Measurements from ENCODE around the gene FAM83G. TPM values are rescaled to one million over a fixed set of nuclear protein-coding genes. Genes with fewer than 3 reads are reported as not detected.
"Not testable (repeated sequence)": the region's sequence is repeated elsewhere in the genome, so short reads cannot be mapped to it uniquely, and the experiment has no call there.

The FAM83G gene, protein sequence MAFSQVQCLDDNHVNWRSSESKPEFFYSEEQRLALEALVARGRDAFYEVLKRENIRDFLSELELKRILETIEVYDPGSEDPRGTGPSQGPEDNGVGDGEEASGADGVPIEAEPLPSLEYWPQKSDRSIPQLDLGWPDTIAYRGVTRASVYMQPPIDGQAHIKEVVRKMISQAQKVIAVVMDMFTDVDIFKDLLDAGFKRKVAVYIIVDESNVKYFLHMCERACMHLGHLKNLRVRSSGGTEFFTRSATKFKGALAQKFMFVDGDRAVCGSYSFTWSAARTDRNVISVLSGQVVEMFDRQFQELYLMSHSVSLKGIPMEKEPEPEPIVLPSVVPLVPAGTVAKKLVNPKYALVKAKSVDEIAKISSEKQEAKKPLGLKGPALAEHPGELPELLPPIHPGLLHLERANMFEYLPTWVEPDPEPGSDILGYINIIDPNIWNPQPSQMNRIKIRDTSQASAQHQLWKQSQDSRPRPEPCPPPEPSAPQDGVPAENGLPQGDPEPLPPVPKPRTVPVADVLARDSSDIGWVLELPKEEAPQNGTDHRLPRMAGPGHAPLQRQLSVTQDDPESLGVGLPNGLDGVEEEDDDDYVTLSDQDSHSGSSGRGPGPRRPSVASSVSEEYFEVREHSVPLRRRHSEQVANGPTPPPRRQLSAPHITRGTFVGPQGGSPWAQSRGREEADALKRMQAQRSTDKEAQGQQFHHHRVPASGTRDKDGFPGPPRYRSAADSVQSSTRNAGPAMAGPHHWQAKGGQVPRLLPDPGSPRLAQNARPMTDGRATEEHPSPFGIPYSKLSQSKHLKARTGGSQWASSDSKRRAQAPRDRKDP
- 28.4 and 35.5 TPM in 2 replicates for total RNA-seq

DNA sequence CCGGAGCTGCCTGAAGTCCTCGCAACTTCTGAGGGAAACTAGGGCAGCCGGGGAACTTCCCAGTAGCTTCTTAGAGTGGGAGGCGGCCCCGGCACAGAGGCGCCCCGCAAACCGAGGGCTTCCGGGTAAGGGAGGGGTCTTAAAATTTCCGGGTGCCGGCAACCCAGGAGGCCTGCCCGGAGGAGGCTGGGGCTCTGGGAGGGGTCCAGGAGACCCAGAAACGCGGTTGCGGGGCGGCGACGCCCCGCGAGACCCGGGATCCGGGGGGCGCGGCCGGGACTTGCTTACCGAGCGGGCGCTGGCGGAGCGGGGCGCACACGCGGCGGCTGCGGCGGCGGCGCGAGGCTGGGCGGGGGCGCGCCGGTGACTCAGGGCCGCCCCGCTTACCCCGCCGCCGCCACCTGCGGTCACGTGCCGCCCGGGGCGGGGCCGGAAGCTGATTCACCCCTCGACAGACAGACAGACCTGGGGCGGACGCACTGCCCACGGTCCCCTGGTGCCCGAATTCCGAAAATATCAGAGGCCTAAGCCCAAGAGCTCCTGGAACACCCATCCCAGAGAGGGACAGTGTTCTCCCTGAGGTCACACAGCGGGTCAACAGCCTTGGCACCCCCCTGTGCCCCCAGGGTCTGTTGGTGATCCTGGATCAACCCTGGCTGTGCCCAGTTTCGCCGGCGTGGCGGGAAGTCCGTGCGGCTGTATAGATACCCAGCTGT, at the start of gene FAM83G:
FAM83G (minus strand) TSS at position 344 of the 716 bp plus-strand sequence. CDS start 723 bp downstream, outside the sequence.
- FAIRE-seq: no peak
- TF ChIP-seq, protein P1, sequence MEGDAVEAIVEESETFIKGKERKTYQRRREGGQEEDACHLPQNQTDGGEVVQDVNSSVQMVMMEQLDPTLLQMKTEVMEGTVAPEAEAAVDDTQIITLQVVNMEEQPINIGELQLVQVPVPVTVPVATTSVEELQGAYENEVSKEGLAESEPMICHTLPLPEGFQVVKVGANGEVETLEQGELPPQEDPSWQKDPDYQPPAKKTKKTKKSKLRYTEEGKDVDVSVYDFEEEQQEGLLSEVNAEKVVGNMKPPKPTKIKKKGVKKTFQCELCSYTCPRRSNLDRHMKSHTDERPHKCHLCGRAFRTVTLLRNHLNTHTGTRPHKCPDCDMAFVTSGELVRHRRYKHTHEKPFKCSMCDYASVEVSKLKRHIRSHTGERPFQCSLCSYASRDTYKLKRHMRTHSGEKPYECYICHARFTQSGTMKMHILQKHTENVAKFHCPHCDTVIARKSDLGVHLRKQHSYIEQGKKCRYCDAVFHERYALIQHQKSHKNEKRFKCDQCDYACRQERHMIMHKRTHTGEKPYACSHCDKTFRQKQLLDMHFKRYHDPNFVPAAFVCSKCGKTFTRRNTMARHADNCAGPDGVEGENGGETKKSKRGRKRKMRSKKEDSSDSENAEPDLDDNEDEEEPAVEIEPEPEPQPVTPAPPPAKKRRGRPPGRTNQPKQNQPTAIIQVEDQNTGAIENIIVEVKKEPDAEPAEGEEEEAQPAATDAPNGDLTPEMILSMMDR (IDR thresholded peaks at IDR 0.05; ENCODE audit: insufficient read depth, low read length, severe bottlenecking): no peak
- H3K27me3 ChIP-seq (ENCODE audit: control insufficient read depth, insufficient read depth, low read length): no peaks in the 10 kb centered on the region
- DNase-seq (ENCODE audit: low read depth): peak; percentile 74
- peak within 1 kb of the TSS; percentile 81 for H3K4me3 ChIP-seq (ENCODE audit: low read depth, low read length)
- peaks cover 15% of the 10 kb centered on the region for H3K36me3 ChIP-seq (ENCODE audit: control insufficient read depth, insufficient read depth, low read length)

DNA sequence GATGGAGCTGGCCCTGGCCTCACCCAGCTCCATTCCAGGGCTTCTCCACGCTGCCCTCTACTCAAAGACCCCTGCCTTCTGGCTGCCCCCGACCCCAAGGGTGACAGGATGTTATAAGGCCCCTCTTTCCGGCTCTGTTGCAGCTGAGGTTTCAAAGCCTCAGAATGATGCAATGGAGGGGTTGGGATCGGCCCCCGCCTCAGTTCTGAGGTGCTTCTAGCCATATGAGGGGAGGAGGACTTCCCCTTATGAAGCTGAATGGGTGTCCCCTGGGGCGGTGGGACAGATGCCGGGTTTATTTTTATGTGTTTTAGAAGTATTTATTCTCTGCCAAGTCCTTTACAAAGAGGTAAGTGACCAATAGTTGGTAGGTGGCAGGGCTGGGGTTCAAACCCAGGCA, 44.3 kb upstream of the FAM83G start:
- DNase-seq (ENCODE audit: low read depth); FAIRE-seq; H3K36me3 ChIP-seq (ENCODE audit: control insufficient read depth, insufficient read depth, low read length); H3K4me3 ChIP-seq (ENCODE audit: low read depth, low read length); H3K27me3 ChIP-seq (ENCODE audit: control insufficient read depth, insufficient read depth, low read length): not testable (repeated sequence)

DNA sequence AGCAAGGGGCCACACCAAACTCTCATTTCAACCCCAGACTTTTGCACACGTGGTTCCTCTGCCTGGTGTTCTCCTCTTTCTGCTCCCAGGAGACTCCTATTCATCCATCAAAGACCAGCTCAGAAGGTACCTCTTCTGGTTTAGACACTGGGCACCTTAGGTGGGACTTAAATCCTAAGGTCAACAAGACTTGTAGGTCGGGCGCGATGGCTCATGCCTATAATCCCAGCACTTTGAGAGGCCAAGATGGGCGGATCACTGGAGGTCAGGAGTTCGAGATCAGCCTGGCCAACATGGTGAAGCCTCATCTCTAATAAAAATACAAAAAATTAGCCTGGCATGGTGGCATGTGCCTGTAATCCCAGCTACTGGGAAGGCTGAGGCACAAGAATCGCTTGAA, 42.9 kb upstream of the FAM83G start:
- not testable (repeated sequence) for FAIRE-seq; DNase-seq (ENCODE audit: low read depth); H3K4me3 ChIP-seq (ENCODE audit: low read depth, low read length); H3K36me3 ChIP-seq (ENCODE audit: control insufficient read depth, insufficient read depth, low read length); H3K27me3 ChIP-seq (ENCODE audit: control insufficient read depth, insufficient read depth, low read length)

DNA sequence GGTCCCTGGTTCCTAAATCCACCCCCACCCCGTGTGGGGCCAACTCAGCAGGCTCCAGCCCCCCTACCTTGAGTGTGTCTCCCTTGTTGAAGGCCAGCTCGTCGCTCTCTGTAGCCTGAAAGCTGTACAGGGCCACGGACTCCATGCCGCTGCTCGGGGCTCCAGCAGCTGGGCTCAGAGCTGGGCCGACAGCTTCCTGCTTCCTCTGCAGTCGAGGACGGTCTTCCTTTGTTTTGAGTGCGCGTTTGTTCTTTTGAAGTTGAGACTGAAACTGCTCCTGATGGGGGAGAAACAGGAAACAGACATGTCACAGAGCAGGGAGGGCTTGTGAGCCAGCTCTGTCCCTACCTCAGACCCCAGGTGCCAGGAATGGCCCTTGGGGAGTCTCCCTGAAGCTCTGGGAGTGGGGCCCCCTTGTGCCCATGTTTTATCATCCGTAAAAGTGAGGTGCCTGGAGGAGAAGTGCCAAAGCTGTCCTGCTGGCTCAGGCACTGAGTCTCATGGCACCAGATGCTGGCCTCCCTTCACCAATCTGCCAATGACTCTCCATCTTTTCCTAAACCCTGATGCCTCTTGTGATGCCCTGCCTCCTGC, 42.3 kb upstream of the FAM83G start, which contains the start of gene GRAP:
GRAP (minus strand) TSS at position 176 of the 594 bp plus-strand sequence; CDS start at position 145, 31 bp downstream.
- not testable (repeated sequence) for H3K27me3 ChIP-seq (ENCODE audit: control insufficient read depth, insufficient read depth, low read length); DNase-seq (ENCODE audit: low read depth); H3K36me3 ChIP-seq (ENCODE audit: control insufficient read depth, insufficient read depth, low read length); H3K4me3 ChIP-seq (ENCODE audit: low read depth, low read length)
- FAIRE-seq: peak; percentile 28

DNA sequence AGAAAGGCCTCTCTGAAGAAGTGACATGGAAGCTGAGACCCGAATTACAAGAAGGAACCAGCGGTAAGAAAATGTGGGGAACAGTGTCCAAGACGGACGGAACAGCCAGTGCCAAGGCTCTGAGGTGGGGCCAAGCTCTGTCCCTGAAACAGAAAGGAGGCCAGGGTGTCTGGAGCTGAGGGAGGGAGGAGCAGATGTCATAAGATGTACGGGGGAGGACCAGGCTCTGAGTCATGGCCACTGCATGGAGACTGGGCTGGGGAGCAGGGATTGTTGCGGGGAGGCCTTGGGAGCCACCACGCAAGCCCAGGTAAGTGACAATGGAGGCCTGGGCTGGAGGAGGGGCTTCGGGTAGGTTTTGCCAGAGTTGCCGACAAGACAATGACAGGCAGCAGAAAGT, 40.1 kb upstream of the FAM83G start:
- peak; percentile 64 for FAIRE-seq
- not testable (repeated sequence) for H3K36me3 ChIP-seq (ENCODE audit: control insufficient read depth, insufficient read depth, low read length); H3K4me3 ChIP-seq (ENCODE audit: low read depth, low read length); DNase-seq (ENCODE audit: low read depth); H3K27me3 ChIP-seq (ENCODE audit: control insufficient read depth, insufficient read depth, low read length)

DNA sequence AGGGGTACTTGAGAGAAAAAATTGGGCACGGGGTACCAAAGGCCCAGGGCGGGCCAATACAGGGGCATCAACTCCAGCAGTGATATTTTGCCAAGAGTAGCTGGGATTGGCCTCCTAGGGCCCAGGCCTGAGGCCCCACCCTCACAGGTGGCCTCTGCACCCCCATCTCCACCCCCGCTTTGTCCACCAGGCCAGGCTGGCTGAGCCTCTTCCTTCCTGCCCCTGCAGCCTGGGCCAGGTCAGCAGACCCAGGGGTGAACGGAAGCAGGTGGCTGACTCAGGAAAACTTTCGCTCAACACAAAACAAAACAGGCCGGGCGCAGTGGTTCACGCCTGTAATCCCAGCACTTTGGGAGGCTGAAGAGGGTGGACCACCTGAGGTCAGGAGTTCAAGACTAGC, 38.5 kb upstream of the FAM83G start:
- H3K36me3 ChIP-seq (ENCODE audit: control insufficient read depth, insufficient read depth, low read length); H3K27me3 ChIP-seq (ENCODE audit: control insufficient read depth, insufficient read depth, low read length); FAIRE-seq; DNase-seq (ENCODE audit: low read depth); H3K4me3 ChIP-seq (ENCODE audit: low read depth, low read length): not testable (repeated sequence)

DNA sequence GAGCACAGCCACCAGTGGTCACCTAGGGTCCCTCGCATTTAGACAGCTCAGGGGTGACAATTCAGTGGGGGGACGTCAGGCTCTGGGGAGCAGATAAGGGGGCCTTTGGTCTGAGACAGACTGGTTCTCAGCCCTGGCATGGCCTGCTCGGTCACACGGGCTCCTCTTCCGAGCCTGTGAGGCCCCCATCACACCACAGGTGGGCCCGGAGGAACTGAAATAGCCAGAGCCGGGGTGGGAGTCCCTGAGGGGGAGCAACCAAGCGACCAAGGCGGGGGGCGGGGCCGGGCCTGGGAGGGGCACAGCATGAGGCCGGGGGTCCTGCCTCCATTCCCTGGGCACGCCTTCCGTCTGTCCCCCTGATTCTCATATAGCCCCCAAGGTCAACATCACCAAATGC, 37.8 kb upstream of the FAM83G start:
- H3K36me3 ChIP-seq (ENCODE audit: control insufficient read depth, insufficient read depth, low read length); DNase-seq (ENCODE audit: low read depth); FAIRE-seq; H3K27me3 ChIP-seq (ENCODE audit: control insufficient read depth, insufficient read depth, low read length); H3K4me3 ChIP-seq (ENCODE audit: low read depth, low read length): not testable (repeated sequence)

DNA sequence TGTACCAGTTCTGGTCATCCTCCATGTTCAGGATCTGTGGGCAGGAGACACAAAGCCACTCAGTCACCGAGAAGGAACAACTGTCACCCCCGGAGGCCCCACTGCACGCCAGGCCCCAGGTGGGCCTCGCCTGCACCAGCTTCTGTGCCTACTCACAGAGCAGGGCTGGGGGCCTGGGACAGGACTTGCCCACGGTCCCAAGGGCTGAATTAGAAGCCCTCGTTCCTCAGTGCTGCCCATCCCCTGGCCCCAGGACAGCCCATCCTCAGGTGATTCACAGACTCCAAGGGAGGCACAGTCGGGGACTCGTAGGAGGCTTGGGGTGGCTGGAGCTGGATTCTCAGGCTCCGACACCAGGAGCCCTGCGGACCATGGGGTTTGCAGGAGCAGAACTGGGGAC, 37.3 kb upstream of the FAM83G start:
- H3K36me3 ChIP-seq (ENCODE audit: control insufficient read depth, insufficient read depth, low read length); H3K4me3 ChIP-seq (ENCODE audit: low read depth, low read length); FAIRE-seq; DNase-seq (ENCODE audit: low read depth); H3K27me3 ChIP-seq (ENCODE audit: control insufficient read depth, insufficient read depth, low read length): not testable (repeated sequence)

DNA sequence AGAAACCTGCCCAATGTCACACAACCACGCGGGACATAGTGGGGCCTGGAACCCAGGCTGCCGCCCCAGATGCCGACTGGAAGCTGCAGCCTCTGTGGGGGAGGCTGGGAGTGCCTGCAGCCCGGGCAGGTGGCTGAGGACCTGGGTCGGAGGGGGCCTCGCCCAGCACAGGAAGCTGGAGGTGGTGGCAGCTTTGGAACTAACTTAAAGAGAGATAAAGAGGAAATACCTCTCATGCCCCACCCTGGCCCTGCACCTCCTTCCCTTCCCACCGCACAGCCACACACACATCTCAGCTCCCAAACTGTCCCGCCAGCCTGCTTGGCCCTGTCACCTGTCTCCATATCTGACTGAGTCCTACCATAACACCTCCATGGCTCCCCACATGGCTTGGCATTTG, 35.8 kb upstream of the FAM83G start:
- not testable (repeated sequence) for DNase-seq (ENCODE audit: low read depth); FAIRE-seq; H3K27me3 ChIP-seq (ENCODE audit: control insufficient read depth, insufficient read depth, low read length); H3K36me3 ChIP-seq (ENCODE audit: control insufficient read depth, insufficient read depth, low read length); H3K4me3 ChIP-seq (ENCODE audit: low read depth, low read length)

DNA sequence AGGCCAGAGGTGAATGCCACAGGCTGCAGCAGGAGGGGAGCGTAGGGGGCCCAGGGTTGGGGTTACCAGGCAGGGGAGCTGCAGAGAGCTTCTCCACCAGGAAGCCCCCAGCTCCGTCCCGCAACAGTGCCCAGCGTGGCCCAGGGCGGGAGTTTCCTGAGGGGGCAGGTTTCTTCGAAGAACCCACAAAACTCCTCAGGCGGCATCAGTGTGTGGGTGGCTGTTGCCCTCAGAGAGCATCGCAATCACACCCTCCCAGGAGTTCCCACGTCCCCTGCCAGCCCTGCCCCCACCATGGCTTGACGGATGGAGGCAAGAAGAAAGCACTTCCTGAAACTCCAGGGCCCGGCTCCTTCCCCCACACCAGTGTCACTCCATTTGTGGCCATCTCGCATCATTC, 34.2 kb upstream of the FAM83G start:
- not testable (repeated sequence) for H3K4me3 ChIP-seq (ENCODE audit: low read depth, low read length); H3K36me3 ChIP-seq (ENCODE audit: control insufficient read depth, insufficient read depth, low read length); FAIRE-seq; DNase-seq (ENCODE audit: low read depth); H3K27me3 ChIP-seq (ENCODE audit: control insufficient read depth, insufficient read depth, low read length)

DNA sequence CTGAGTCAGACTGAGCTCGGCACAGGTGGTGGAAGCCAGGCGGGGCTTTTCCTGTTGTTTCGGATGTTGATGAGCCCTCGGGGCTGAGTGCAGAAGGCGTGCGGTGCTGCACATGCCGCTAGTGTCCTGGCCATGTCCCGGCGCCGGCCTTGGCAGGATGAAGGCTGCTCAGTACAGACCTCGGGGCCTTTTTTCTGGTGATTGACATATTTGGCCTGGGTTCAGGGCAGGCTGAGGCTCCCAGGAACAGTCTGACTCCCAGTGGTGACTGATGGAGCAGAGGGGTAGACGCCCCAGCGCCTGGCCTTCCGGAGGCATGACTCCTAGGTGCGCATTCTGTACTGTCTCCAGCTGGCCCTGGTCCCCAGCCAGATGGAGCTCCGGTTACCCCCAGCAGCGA, 33.4 kb upstream of the FAM83G start:
- H3K36me3 ChIP-seq (ENCODE audit: control insufficient read depth, insufficient read depth, low read length); DNase-seq (ENCODE audit: low read depth); H3K27me3 ChIP-seq (ENCODE audit: control insufficient read depth, insufficient read depth, low read length); H3K4me3 ChIP-seq (ENCODE audit: low read depth, low read length): not testable (repeated sequence)
- FAIRE-seq: peak; percentile 84

DNA sequence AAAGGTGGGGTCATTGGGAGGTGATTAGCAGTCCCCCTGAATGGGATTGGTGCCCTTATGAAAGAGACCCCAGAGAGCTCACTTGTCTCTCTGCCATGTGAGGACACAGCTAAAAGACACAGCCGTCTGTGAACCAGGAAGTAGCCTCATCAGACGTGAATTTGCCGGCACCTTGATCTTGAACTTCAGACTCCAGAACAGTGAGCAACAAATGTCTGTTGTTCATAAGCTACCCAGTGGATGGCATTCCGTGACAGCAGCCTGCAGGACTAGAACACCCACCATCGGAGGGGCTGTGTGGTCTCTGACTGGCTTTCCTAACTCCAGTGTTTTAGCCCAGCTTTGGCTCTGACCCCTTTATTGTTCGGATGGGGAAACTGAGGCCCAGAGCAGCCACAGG, 33.0 kb upstream of the FAM83G start:
- FAIRE-seq: peak; percentile 77
- not testable (repeated sequence) for H3K4me3 ChIP-seq (ENCODE audit: low read depth, low read length); H3K27me3 ChIP-seq (ENCODE audit: control insufficient read depth, insufficient read depth, low read length); H3K36me3 ChIP-seq (ENCODE audit: control insufficient read depth, insufficient read depth, low read length); DNase-seq (ENCODE audit: low read depth)

Measured in bronchial epithelial cell (primary cell).